GM12872 (cell line): ENCODE data around the gene ZNF576.
A peak's percentile ranks its signal among the peaks of the same experiment; 100 is the strongest.

ENCODE experiments used
- TF ChIP-seq, protein P1 (sequence below): IDR thresholded peaks from 3 replicates; pipeline ENCODE4 v1.5.1; 2011; ENCODE audit warnings: low read depth, mild to moderate bottlenecking, low read length, moderate library complexity; ENCODE audit not compliant: insufficient read depth

ZNF576 gene

DNA sequence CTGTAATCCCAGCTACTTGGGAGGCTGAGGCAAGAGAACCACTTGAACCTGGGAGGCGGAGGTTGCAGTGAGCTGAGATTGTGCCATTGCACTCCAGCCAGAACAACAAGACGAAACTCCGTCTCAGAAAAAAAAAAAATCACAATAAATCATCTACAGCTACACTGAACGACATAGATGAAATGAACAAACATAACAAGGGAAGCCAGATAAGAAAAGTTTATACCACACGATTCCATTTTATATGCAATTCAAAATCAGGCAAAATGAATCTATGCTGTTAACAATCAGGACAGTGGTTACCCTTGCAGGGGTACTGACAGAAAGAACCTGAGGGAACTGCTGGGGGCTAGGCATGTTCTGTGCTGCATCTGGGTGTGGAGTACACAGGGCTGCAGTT lies 26.7 kb upstream of the ZNF576 start:
- TF ChIP-seq, protein P1, sequence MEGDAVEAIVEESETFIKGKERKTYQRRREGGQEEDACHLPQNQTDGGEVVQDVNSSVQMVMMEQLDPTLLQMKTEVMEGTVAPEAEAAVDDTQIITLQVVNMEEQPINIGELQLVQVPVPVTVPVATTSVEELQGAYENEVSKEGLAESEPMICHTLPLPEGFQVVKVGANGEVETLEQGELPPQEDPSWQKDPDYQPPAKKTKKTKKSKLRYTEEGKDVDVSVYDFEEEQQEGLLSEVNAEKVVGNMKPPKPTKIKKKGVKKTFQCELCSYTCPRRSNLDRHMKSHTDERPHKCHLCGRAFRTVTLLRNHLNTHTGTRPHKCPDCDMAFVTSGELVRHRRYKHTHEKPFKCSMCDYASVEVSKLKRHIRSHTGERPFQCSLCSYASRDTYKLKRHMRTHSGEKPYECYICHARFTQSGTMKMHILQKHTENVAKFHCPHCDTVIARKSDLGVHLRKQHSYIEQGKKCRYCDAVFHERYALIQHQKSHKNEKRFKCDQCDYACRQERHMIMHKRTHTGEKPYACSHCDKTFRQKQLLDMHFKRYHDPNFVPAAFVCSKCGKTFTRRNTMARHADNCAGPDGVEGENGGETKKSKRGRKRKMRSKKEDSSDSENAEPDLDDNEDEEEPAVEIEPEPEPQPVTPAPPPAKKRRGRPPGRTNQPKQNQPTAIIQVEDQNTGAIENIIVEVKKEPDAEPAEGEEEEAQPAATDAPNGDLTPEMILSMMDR: no peak

GRCh38 chr19:43570174-43570791 lies 26.1 kb upstream of the ZNF576 start:
- TF ChIP-seq, protein P1: 0 out of 3 replicates have a peak, but pooled peaks have one; percentile 6

GRCh38 chr19:43572171-43572588 lies 24.2 kb upstream of the ZNF576 start:
- TF ChIP-seq, protein P1: no peak

- TF ChIP-seq, protein P1: no peak
Observed at GRCh38 chr19:43574424-43575155, 21.8 kb upstream of the ZNF576 start.

- TF ChIP-seq, protein P1: no peak
Observed at GRCh38 chr19:43575156-43575950, 21.0 kb upstream of the ZNF576 start, which contains the start of the genes PINLYP and XRCC1. Gene PINLYP (plus strand): TSS chr19:43575801. CDS start chr19:43577192, 1,391 bp downstream. Gene XRCC1 (minus strand): TSS chr19:43575527. CDS start chr19:43575458, 69 bp downstream.

DNA sequence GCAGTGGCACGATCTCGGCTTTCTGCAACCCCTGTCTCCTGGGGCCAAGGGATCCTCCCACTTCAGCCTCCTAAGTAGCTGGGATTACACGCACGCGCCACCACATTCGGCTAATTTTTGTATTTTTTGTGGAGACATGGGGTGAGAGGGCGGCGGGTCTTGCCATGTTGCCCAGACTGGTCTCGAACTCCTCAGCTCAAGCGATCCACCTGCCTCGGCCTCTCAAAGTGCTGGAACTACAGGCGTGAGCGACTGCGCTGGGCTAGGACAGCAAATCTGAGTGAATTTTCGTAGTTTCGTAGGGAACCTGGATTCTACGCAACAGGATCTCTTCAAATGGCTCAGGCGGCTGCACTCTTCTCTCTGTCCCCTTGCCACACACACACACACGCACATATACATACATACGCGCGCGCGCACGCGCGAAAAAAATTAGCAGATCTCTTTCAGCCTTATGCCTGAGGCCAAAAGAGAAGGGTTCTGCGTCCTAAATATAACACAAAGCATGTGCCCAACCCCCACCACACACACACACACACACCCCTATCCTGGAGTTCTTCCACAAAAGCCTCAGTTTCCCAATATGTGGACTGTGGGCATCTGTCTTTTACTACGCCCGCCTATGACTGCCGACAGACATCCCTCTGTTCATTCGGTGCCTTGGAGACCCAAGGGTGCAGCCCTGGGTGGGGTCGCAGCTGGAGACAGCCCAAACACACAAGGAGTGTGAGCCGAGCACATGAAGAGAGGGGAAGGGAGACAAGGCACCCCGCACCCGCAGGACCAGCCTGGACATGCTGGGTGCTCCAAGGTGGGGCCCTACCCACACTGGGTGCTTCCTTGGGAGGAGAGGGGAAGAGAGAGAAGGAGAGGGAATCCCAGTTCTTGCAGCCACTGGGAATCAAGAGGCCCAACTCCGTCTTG lies 20.2 kb upstream of the ZNF576 start:
- TF ChIP-seq, protein P1: no peak
